GM18505 (cell line): ENCODE measurements around the gene BNIP5.
"Not testable (repeated sequence)": the region's sequence is repeated elsewhere in the genome, so short reads cannot be mapped to it uniquely, and the experiment has no call there.

Source experiments
- ATAC-seq: cut with Tn5 transposase; IDR thresholded peaks from one replicate; pipeline ENCODE4 v1.9.1; 2021; ENCODE audit not compliant: unreplicated experiment
- POLR2A ChIP-seq: IDR thresholded peaks from 4 replicates; pipeline ENCODE4 v1.6.1; 2011; ENCODE audit warnings: borderline replicate concordance; ENCODE audit not compliant: insufficient read depth, insufficient read length; ENCODE audit errors: extremely low read depth

Gene BNIP5

DNA sequence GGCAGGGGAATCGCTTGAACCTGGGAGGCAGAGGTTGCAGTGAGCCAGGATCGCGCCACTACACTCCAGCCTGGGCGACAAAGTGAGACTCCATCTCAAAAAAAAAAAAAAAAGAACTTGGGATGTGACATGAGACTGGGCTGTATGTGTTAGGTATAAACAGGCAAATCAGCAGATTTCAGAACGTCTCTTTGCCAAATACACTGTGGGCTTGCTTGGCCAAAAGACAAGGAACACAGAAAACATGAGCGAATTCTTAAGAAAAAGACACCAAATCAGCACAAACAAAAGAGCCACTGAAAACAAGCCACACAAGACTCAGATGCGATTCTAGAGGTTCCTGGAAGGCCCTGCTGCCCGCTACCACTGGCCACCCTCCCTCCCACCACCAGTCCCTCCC, 38.3 kb upstream of the BNIP5 start:
- no peak for ATAC-seq
- TF ChIP-seq POLR2A, result no peak

DNA sequence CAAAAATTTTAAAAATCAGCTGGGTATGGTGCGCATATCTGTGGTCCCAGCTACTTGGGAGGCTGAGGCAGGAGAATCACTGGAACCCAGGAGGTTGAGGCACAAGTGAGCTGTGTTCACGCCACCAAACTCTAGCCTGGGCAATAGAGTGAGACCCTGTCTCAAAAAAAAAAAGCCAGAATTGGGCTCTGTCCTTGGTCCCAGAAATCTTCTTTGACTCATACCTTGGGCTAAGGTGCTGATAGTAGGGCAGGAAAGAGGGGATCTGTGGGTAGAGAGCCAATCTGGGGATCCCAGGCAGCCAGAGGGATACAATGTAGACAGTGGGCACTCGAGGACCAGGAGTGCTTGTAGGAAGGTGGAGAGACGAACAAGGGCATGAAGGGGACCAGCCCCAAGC, 37.5 kb upstream of the BNIP5 start:
- no peak for TF ChIP-seq POLR2A
- ATAC-seq, result no peak

DNA sequence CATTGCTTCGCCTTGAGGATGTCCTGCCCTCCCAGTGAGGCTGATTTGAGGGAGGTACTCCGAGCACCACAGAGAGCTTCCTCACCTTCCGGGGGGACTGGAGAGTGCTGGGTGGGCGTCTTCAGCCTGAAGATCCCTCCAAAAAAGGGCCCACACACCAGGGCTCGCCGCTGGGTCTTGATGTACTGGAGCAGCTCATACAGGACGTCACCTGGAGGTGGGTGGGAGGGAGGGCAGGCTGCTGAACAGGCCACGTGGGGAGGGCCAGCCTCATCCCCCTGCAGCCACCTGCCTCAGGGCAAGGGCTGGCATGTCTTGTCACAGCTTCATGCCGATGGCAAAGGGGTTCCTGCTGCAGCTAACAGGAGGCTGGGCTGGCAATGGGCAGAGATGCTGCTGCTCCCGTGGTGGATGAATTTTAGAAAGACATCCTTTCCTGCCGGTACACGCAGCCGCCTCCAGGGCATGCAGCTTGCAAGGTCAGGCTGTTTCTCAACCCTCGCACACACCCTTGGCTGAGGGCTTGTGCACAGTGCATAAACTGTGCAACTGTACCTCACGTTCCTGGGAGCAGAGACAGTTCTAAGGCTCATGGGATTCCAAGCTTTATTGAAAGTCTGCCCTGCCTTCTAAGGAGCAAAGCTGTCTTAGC, 36.8 kb upstream of the BNIP5 start:
- TF ChIP-seq POLR2A, result no peak
- no peak for ATAC-seq

DNA sequence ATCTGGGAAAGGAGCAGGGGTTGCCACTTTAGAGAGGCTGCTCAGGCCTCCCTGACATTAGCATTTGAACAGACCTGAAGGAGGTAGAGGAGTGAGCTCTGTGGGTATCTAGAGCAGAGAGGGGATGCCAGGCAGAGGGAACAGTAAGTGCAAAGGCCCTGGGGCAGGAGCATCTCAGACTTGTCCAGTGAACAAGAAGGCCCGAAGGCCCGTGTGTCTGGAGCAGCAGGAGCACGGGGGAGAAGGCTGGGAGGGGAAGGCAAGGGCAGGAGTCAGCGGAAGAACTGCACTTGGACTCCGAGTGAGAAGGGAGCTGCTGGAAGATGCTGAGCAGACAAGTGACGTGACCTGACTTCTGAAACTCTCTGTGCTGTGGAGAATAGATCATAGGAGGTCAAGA, 35.4 kb upstream of the BNIP5 start:
- no peak for ATAC-seq
- no peak for TF ChIP-seq POLR2A

DNA sequence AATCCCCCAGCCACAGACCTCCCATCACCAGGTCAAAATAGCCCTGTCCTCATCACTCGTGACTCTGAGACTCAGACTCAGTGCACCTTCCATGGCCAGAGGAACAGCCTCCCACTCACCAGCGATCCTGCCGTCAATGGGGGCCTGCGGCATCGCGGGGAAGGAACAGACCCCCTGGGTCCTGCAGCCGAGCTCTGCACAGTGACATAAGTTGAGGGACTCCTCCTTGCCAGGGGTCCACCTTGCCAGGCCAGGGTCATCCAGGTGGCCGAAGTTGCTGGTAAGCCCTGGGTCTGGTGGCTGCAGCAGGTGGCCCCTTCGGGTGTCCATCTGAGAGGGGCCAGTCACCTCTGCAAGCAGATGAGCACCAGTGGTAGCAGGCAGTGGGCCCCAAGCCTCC, 34.5 kb upstream of the BNIP5 start:
- no peak for ATAC-seq
- TF ChIP-seq POLR2A, result no peak

DNA sequence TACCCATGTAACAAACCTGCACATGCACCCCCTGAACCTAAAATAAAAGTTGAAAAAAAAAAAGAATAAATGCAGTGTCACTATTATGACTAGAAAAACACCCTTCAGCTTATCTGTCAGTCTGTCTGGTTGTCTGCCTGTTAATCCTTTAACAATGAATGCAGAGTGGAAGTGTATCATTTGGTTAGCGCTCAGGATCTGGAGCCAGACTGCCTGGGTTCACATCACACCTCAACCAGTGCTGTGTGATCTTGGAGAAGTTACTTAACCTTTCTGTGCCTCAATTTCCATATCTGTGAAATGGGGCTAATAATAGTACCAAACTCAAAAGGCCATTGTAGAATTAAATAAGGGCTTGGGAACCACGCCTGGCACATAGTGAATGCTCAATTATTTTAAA, 34.0 kb upstream of the BNIP5 start:
- no peak for ATAC-seq
- no peak for TF ChIP-seq POLR2A

DNA sequence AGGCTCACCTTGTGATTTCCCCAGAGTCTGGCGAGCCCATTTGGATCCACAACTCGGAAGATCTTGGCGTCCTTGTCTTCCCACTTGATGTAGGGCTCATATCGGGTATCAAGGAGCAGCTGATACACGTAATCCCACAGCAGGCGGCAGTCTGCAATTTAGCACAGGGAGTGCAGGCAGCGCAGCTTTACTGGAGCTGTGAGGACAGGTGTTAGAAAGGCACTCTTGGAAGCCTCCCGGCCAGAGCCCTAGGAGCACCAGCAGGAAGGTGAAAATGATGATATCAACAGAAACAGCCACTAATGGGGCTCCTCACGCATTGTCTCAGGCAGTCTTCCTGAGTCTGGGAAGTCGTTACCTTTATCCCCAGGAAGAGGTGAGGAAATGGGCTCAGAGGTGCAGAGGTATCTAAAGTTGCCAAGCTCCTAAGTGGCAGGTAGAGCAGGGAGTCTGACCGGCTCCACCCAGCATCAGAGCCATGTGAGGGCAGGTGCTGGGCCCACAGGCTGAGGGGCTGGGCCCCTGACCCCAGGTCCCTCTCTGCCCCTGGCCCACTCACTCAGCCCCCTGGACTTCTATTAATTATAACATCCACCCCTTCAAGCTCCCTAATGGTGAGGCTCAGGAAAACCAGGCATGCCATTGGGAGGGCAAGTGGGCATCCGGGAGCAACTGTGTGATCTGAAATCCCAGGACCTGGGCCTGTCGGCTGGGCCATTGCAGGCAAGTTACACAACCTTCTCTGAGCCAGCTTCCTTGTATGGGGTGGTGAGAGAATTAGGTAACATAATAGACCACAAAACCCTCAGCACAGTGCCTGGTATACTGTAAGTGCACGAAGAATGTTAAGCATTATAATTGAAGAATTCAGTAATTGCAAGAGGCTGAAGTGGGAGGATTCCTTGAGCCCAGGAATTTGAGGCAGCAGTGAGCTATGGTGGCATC, 32.5 kb upstream of the BNIP5 start:
- TF ChIP-seq POLR2A, result no peak
- no peak for ATAC-seq

DNA sequence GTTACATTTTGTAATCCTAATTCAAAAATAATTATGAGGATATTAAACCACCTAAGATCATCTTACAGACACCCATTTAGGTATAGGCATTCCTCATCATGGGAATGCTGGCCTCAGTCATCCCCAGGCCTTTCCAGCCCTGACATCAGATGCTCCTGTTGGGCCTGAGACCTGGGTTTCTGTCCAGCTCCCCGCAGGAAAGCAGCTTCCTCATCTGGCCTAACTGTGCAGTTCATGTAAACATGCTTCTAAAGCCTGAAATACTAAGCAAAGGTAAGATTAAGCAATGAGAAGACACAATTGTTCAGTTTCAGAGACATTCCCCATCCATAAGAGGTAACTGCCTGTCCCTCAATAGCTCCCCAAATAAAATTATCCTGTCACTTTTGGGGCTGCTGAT, 31.7 kb upstream of the BNIP5 start:
- TF ChIP-seq POLR2A, result no peak
- ATAC-seq, result no peak

DNA sequence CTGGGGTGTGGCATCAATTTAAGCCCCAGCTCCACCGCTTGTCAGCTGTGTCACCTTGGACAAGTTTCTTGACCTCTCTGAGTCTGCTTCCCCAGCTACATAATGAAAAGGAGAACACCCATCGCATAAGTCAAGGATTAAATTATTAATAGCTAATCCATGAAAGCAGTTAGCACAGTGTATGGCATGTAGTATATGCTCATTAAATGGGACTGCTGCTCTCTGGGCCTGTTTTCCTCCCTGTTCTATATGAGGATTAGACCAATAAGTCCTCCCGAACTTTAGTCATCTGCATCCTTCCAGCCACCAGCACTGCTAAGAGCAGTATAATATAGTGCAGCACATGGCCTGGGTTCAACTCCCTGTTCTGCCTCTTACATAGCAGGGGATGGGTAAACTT, 31.1 kb upstream of the BNIP5 start:
- no peak for TF ChIP-seq POLR2A
- no peak for ATAC-seq

DNA sequence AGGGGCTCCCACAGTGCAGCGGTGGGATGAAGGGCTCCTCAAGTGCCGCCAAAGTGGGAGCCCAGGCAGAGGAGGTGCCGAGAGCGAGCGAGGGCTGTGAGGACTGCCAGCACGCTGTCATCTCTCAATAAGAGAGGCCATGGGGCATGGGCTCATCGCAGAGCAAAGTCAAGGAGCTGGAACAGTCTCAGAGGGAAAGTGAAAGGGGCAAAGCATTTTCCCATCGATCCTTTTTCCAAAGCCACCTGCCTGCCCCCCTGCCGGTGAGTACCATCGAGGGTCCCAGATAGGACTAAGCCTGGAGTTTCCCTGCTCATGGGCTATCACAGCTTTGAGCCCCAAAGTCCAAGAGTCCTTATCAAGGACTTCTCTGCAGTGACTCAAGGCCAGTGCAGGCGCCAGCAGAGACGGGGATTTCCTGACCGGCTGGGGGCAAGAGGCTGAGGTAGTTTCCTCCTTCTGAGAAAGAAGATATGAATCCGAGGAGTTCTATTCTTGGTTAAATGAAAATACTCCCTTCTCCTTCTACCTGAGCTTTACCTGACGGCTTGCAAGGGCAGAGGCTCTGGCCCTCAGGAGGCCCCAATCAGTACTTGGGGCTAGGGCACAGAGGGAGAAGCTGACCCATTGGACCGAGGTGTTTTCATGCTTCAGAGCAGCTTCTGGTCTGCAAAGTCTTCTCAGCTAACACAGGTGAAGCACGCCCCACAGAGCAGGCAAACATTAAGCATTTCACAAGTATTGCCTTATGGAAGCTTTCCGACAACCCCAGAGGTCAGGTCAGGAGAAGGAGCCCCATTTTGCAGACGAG, 28.2 kb upstream of the BNIP5 start:
- ATAC-seq, result no peak
- TF ChIP-seq POLR2A, result peak; percentile 11

DNA sequence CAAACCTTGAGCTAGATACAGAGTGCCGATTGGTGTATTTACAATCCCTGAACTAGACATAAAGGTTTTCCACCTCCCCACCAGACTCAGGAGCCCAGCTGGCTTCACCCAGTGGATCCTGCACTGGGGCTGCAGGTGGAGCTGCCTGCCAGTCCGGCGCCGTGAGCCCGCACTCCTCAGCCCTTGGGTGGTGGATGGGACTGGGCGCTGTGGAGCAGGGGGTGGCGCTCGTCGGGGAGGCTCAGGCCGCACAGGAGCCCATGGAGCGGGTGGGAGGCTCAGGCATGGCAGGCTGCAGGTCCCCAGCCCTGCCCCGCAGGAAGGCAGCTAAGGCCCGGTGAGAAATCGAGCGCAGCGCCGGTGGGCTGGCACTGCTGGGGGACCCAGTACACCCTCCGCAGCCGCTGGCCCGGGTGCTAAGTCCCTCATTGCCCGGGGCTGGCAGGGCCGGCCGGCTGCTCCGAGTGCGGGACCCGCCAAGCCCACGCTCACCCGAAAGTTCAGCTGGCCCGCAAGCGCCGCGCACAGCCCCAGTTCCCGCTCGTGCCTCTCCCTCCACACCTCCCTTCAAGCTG, 27.5 kb upstream of the BNIP5 start:
- not testable (repeated sequence) for ATAC-seq

DNA sequence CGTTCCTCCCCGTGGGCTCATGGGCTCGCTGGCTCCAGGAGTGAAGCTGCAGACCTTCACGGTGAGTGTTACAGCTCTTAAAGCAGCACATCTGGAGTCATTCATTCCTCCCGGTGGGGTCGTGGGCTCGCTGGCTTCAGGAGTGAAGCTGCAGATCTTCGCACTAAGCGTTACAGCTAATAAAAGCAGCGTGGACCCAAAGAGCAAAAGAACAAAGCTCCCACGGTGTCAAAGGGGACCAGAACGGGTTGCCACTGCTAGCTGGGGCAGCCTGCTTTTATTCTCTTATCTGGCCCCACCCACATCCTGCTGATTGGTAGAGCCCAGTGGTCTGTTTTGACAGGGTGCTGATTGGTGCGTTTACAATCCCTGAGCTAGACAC, 26.7 kb upstream of the BNIP5 start:
- ATAC-seq, result not testable (repeated sequence)

DNA sequence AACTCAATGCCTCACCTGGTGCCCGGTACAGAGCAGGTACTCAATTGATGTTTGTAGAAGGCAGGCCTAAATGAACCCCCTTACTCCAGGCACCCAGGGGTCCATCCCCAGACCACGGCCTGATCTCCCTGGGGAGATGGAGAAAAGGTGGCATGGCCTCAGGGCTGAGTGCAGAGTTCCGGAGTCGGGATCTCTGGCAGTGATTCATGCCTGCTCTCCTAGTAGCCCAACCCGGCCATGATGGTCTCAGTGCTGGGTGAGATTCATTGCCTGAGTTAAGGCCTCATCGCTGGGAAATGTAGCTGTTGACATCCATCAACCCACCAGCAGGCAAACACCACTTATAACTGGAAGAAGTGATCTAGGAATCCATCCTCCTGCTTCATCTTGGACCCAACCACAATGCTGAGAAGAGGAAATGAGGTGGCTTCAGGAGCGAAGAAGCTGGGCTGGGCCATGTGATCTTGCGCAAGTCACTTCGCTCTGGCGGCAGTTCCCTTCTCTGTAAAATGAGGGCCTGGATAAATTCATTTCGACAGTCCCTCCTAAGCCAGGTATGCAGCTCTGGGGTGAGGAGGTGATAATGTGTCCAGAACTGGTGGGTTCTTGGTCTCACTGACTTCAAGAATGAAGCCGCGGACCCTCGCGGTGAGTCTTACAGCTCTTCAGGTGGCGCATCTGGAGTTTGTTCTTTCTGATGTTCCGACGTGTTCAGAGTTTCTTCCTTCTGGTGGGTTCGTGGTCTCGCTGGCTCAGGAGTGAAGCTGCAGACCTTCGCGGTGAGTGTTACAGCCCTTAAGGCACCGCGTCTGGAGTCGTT, 26.1 kb upstream of the BNIP5 start:
- TF ChIP-seq POLR2A, result no peak
- ATAC-seq, result no peak
